GM04504 (cell line): Measurements from ENCODE around the gene ATP13A4.

ENCODE experiments used
- DNase-seq: peaks from one replicate; pipeline ENCODE4 v3.0.0-alpha.2; 2012; ENCODE audit warnings: low read depth

The ATP13A4 gene

DNA sequence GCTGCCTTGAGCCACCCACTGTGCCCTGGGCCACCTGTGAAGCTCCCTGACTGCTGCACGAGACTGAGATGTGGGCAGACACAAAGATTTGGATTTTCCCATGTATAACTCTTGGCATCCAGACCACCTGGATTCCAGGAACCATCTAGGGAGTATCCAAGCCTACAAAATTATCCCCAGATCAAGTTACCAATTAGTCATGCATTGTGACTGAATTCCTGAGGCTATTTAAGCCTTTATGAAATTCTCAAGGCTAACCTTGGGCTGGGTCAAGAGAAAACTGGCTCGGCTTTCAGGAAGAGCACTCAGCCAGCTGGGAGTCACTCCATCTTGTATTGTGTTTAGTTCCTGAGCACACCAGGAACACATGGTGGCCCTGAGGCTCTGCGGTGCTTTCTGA lies 162.8 kb downstream of the ATP13A4 start:
- DNase-seq = no peak

DNA sequence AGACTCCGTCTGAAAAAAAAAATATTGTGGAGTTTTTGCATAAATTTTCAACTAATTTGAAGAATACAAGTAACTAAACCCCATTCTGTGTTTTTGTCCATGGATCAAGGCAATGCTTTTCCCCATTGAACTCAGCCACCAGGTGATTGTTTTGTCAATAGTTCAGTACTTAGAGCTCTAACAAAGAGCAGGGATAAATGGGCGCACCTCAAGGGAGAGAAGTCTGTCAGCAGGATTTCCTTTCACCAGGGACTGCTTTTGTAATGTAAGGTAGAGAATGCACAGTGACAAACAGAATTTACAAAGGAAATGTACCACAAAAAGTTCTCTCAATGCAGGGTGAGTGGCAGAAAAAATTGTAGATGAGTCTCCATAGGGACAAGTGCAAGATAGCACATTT lies 165.4 kb downstream of the ATP13A4 start:
- DNase-seq = no peak

DNA sequence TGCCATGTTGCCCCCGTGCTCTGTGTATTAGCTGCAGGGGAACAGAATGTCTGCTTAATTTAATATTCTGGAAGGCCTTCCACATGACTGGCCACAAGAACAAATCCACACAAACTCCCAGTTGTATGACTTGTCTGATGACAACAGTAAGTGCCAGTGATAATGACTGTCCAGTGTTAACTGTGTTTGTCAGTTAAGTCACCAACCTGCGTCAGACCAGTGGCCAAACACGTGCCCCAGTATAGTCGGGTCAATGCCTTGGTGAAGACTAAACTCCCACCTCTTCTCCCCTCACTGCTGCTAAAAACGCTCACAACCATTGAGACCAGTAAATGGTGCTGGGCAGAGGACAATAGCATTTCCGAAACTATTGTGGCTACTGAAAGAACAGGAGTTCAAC lies 166.3 kb downstream of the ATP13A4 start:
- DNase-seq = no peak

DNA sequence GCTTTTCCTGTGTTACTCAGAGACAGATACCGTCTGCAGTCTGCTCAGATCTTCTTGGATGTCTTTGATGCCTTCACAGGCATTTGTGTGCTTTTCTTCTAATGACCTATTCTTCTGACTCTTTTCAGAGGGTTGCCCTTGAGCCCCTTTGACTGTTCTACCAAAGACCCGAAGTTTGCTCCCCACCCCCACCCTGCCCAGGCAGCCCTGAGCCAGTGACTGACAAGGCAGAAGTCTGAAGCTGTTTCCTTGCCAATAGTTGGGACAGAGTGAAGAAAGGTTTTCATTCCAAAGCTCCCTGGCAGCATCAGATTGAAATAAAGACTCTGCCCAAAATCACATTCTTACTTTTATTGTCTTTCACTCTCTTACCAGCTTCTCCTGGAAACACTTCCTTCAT lies 167.1 kb downstream of the ATP13A4 start:
- DNase-seq = no peak

DNA sequence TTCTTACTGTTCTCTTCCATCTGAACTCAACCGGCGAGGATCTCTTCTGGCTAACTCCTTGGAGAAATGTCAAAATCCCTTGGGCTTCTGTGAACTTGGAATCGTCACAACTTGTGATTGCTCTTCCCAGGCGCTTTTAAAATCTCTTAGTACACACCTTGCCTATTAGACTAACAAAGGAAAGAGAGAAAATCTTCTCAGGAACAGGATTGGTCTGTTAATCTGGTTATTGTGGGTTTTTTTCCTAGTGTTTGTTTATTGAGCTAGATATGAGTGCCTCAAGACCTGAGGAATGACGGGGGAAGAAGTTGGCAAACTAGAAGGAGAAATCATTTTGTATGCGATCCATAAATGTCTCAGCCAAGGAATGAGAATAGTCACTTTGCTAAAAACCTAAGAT lies 176.0 kb downstream of the ATP13A4 start, which contains the start of gene ATP13A5:
Gene ATP13A5, minus strand, starts transcription at position 48 of the 400 bp plus-strand sequence. Its CDS starts 28 bp downstream, at position 20.
- DNase-seq = no peak

DNA sequence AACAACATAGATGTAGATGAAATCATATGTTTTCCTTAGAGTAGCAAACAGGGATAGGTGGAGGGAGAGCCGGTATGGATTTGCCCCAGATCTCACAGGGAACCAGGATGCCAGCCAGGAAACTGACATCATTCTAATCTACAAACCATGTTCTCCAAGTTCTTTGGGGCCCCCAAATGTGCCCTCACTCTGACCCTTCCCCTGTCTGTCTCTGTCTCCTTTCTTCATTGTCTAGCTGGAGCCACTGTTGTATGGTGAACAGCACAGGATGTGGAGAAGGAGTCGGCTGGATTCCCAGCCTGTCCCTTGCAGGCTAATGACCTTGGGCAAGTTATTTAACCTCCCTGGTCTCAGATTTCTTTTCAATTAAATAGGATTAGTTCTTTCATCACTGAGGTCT lies 177.1 kb downstream of the ATP13A4 start:
- no peak for DNase-seq

DNA sequence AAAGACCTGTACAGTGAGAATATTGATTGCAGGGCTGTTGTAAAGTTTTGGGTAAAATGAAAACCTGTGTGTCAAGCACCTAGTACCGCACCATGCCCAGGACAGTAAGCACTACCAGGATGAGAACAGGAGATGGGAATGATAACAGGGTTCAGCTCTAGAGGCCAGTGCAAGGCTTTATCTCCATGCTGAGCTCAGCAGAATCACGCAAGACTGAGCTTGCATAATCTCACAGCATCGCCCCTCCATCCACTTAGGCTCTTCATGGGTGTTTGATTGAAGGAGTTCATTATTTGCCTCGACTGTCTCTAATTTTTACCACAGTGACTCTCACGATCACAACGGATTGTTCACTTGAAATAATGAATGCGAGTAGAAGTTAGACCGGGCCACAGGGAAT lies 179.1 kb downstream of the ATP13A4 start:
- no peak for DNase-seq

DNA sequence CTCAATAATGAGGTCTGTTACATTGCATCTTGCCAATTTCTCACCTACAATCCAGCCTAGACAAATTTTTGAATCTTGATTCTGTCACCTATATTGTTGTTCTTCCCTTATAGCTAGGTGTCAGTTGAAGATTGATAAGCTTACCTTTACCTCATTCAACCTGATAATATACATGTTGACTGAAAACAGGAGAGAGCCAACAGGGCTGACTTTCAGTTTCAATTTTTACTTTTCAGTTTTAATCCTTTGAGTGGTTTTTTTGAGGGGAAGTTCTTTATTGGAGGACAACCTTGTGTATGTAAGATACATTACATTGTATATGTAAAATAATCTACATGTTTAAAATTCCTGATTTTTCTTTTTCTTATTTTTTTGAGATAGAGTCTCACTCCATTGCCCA lies 181.9 kb downstream of the ATP13A4 start:
- DNase-seq = no peak

DNA sequence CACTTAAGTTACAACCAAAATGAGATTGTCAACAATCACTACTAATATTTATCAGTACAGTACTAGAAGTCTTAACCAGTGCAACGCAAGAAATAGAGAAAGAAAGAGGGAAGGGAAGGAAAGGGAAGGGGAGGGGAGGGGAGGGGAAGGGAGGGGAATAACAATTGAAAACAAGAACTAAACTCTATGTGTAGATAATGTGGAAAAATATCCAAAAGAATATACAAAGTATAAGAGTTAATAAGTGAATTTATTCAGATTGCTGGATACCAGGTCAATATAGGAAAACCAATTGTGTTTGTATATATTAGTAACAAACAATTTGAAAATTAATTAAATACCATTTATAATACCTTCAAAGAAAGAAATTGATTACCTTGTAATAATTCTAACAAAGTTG lies 186.8 kb downstream of the ATP13A4 start:
- no peak for DNase-seq

DNA sequence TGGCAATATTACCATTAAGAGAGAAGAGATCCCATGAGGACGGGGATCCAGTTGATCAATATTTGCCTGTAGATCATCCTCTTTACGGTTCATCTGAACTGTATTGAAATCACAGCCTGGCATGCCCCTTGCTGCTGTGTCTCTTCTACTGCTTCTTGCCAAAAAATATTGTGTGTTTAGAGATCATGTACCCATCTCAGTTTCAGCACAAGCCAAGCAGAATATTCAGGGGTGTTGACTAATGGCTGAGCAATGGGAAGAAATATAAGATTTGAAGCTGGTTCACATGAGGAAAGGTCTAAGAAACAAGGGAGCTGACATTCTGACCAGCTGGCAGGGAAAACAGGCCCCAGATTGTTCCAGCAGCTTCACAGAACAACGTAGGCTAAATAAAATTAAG lies 197.4 kb downstream of the ATP13A4 start:
- DNase-seq = no peak

DNA sequence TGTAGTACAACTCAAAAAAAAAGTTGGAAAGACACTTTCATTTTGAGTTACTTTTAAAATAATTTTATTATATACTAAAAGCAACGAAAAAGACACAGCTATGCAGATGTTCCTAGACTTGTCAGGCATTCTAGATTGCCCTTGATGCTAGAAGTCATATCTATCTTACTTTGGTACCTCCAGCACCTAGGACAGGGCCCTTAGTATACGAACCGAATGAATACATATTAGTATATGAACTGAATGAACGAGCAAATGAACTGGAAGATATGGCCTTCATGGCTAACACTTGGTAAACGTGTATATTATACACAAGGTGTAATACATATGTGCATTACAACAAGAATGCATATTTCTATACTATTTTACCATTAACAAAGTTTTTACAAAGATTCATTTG lies 200.3 kb downstream of the ATP13A4 start:
- DNase-seq = no peak
